ENCODE measurements around the gene HABP4.

The HABP4 gene

DNA sequence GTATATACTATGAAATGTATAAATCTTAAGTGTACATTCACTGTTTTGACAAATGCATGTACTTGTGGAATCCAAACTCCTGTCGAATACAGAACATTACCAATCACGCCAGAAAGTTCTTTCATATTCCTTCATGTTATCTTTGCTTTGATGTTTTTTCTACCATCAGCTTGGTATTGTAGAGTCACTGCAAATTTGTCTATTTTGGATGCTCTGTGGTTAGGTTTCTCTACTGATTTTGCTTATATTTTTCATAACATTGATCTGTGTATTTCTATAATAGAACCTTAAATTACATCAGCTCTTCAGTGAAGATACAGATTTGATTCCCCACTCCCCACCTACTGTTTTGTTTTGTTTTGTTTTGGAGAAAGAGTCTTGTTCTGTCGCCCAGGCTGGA, 30.8 kb downstream of the HABP4 start:
- no peak for FAIRE-seq

- FAIRE-seq, result no peak
These were observed 32.5 kb downstream of the HABP4 start for GRCh38 chr9:96482476-96482875.

GRCh38 chr9:96483197-96483596, 33.2 kb downstream of the HABP4 start:
- FAIRE-seq, result no peak

- FAIRE-seq, result no peak
These were observed 33.9 kb downstream of the HABP4 start for GRCh38 chr9:96483733-96484390.

GRCh38 chr9:96484521-96484931, 34.6 kb downstream of the HABP4 start:
- FAIRE-seq, result no peak

DNA sequence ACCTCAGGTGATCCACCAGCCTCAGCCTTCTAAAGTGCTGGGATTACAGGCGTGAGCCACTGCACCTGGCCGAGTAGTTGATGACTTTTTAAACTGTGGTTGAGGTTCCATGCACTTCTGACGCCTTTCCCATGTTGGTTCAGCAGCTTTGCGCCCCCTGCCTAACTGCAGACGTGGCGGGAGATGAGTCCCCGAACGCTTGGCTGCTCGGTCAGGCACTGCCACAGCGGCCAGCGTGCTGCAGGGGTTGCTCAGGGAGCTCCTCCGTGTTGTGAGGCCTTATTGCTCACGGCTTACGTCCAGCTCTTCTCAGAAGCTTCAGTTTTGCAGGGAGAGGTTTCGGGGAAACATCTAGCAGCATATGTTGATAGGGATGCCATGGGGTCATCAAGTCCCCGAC, 35.3 kb downstream of the HABP4 start:
- no peak for FAIRE-seq

- no peak for FAIRE-seq
These were observed 36.5 kb downstream of the HABP4 start for GRCh38 chr9:96486386-96487028.

DNA sequence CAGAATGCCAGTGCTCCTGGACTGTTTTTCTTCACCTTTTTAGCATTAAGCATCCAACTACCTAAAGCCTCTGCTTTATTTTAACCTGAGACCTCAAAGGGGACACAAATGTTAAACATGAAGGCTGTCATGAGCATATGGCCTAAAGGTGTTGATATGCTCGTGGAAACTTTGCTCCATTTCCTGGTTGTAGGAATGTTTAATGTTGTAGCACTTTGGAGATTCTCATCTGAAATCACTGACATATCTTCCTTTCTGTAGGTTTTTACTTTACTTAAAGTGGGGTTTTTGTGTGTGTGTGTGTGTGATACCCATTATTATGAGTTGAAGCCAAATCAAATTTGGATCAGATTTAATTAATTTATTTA, 37.0 kb downstream of the HABP4 start:
- no peak for FAIRE-seq

GRCh38 chr9:96487949-96488348, 38.0 kb downstream of the HABP4 start:
- FAIRE-seq, result no peak

DNA sequence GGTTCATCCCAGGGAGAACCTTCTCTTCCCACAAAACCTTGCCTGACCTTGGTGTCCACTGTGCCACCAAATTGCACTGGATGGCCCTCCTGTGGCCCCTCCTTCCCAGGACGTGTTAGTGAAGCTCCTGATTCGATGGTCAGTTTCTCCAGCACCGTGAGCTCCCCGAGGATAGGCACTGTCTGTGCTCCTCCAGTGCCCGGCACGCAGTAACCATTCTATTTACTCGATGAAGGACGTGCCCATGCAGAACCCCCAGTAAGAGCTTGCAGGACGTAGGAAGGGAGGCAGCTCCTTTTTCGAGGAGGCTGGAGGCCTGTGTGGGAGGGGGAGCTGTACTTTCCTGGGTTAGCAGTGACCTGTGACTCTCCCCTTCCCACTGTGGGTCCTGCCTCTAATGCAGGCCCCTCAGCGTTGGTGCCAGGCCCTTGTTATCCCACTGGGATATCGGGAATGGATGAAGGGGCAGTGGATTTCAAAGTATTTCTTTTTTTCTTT, 39.6 kb downstream of the HABP4 start:
- FAIRE-seq, result no peak

GRCh38 chr9:96490534-96491078, 40.6 kb downstream of the HABP4 start:
- FAIRE-seq, result no peak

- FAIRE-seq, result no peak
These were observed 41.3 kb downstream of the HABP4 start for GRCh38 chr9:96491079-96491879.

- no peak for FAIRE-seq
These were observed 42.0 kb downstream of the HABP4 start for GRCh38 chr9:96491880-96492525.

DNA sequence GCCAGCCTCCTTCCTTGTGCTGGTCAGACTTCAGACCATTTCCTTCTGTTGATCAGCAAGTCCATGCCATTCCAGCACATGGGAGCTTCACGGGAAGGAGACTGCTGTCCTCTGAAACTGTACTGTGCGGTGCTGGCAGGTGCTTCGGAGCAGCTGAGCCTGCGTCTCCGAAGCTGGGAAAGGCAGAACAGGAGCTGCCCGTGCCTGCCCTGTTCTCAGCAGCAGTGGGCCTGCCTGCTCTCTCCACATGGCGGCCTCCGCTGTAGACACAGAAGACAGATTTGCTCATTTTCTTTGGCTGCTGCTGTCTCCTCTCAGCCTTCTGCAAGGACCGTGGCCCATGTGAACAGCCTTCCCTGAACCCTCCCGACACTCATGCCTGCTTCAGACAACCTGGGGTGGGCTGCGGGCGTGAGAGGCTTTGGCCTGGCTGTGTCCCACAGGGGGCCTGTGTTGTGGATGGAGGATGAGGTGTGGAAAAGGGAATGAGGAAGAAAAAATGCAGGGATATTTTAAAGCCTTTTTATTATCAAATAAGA, 43.1 kb downstream of the HABP4 start:
- FAIRE-seq, result no peak

GRCh38 chr9:96493757-96494156, 43.8 kb downstream of the HABP4 start:
- FAIRE-seq, result no peak

DNA sequence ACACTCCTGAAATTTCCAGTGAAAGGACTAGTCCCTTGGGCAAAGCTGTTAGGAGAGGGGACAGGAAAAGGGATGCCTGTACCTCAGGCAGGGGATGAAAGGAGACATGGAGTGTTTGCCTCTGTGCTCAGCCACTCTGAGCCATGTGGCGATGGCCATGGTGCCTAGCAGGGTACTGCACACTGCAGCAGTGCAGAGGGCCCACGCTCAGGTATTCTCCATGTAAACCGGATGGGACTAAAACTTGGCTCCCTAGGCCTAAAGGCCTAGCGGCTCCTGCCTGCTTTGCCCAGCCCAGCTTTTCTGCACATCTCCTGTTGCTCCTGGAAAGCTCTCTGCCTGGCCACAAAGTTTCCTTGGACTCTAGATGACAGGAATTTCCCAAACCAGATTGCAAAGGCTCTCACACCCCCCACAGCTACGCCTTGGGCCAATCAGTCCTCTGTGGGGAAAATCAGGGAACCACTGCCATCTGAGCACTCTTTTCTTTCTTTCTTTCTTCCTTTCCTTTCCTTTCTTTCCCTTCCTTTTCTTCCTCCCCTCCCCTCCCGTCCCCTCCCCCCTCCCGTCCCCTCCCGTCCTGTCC, 44.3 kb downstream of the HABP4 start:
- no peak for FAIRE-seq

DNA sequence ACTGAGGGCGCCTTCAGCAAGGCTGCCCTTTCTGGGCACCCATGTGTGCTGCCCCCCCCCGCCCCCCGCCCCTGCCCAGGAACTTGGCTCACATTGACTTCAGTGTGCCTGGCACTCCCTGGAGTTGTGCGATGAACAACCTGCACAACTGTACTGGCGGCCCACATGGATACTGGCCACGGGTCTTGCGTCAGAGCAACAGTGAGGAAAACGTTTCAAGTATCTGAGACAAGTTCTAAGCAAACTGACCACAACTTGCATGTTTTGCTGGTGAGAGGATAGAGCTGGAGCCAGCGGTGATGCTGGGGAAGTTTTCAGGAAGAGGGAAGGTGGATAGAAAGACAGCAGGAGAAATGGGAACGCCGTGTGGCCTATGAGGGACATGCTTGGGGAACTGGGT, 45.4 kb downstream of the HABP4 start:
- FAIRE-seq, result no peak

GRCh38 chr9:96496368-96497116, 46.6 kb downstream of the HABP4 start:
- no peak for FAIRE-seq

DNA sequence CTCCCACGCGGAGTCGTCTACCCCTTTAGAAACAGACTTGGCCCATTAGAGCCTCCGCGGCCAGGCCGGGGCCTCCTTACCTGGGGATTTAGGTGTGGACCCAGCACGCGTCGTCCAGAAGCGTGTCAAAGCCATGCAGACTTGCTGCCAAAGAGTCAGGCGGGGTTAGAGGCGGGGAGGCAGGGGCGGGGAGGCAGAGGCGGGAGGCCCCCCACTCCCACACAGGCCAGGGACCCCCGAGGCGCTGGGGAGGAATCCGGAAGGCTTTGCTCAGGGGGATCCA, 47.1 kb downstream of the HABP4 start:
- FAIRE-seq, result no peak

DNA sequence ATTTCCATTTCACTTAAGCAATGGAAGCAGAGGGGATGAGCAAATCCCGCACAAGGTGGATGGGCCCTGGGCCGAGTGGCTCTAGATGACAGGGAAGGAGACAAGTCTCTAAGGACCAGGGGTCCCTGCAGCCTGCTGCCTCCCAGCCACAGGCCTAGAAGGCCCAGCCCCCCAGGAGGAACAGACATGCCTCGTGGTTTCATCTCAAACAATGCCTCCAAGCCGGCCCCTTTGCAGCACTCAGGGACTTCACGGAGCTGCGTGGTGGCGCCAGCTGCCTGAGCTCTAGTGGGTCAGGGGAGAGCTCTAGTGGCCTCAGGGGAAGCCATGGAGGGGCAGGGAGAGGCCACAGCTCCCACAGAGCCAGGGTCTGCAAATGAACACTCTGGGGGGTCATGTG, 48.8 kb downstream of the HABP4 start:
- FAIRE-seq, result no peak

GRCh38 chr9:96499257-96499656, 49.3 kb downstream of the HABP4 start:
- FAIRE-seq, result no peak

All from endometrium (tissue), 2 donors.